GM13976 (cell line): Measurements from ENCODE around the gene ZGRF1.

Source experiments
- DNase-seq: peaks from one replicate; pipeline ENCODE4 v3.0.0; 2012; ENCODE audit warnings: low spot score
- CTCF ChIP-seq: IDR thresholded peaks from 2 replicates; pipeline ENCODE4 v1.5.1; 2012; ENCODE audit warnings: borderline replicate concordance, mild to moderate bottlenecking; ENCODE audit not compliant: insufficient read depth; ENCODE audit errors: extremely low read depth, missing control alignments, control extremely low read depth
- in situ Hi-C: fragments of 300-500 bp; cut with MboI; formaldehyde crosslinking; loops from one replicate; pipeline ENCODE4 v1.12.0; 2022; ENCODE audit warnings: low sequenced_read_pairs, mixed read lengths, inconsistent platforms; ENCODE audit not compliant: unreplicated experiment

Gene ZGRF1

GRCh38 chr4:112636688-112637551 is at the start of gene ZGRF1, which contains the start of gene LARP7:
ZGRF1 (minus strand) TSS chr4:112636909; CDS start chr4:112633176, 3,733 bp downstream.
LARP7 (plus strand) TSS chr4:112637143; CDS start chr4:112644670, 7,527 bp downstream.
- in situ Hi-C loops: loop anchor here (25.0 kb wide), 1 partner anchor 300 kb away; no protein-coding TSS in a partner anchor
- DNase-seq: peak; percentile 89
- TF ChIP-seq CTCF: peak; percentile 75

GRCh38 chr4:112680996-112681395 is 44.3 kb upstream of the ZGRF1 start:
- in situ Hi-C loops: no loop called here

GRCh38 chr4:112677519-112678091 is 40.9 kb upstream of the ZGRF1 start:
- no peak for TF ChIP-seq CTCF
- in situ Hi-C loops: no loop called here
- no peak for DNase-seq

More at GRCh38 chr4:112680996-112681395, 44.3 kb upstream of the ZGRF1 start:
- DNase-seq: no peak
- no peak for TF ChIP-seq CTCF

- no peak for DNase-seq
- in situ Hi-C loops: no loop called here
- TF ChIP-seq CTCF: no peak
Measured at GRCh38 chr4:112674376-112674775, 37.7 kb upstream of the ZGRF1 start.

- TF ChIP-seq CTCF: no peak
- in situ Hi-C loops: no loop called here
- no peak for DNase-seq
Measured at GRCh38 chr4:112673686-112674085, 37.0 kb upstream of the ZGRF1 start.

GRCh38 chr4:112673076-112673475 is 36.4 kb upstream of the ZGRF1 start:
- no peak for DNase-seq
- in situ Hi-C loops: no loop called here

More at GRCh38 chr4:112673076-112673475, 36.4 kb upstream of the ZGRF1 start:
- TF ChIP-seq CTCF: no peak
